Measurements from ENCODE around the gene WDR82. TPM values are rescaled to one million over a fixed set of nuclear protein-coding genes. Genes with fewer than 3 reads are reported as not detected.

WDR82 gene
- total and polyA plus RNA-seq, 2 of the 4 experiments (the other 2 are of a cell fraction) = 38.1 to 68.1 TPM

- TF ChIP-seq CEBPB (IDR thresholded peaks at IDR 0.05; ENCODE audit: low read depth, low read length) = no peak
Measured at GRCh38 chr3:52232279-52233107, 46.0 kb downstream of the WDR82 start (continued).

- Histone ChIP-seq H4K20me1 (ENCODE audit: insufficient read depth, low read length) (peaks cover 41% of the 10 kb centered on the region), H2AFZ (replicated peaks; ENCODE audit: low read length, poor library complexity) (no peak overlapping the region), H3K18ac (ENCODE audit: low read depth, low read length) (no peak overlapping the region), H2BK120ac (ENCODE audit: low read depth, low read length) (no peak overlapping the region), H2AK9ac (replicated peaks; ENCODE audit: low read depth, low read length, poor library complexity) (no peak overlapping the region), H4K5ac (ENCODE audit: low read depth, low read length) (no peak overlapping the region), H3K27me3 (ENCODE audit: control insufficient read depth, insufficient read depth, low read length) (no peaks in the 10 kb centered on the region), H3K36me3 (ENCODE audit: control insufficient read depth, insufficient read depth, low read length) (peaks cover 63% of the 10 kb centered on the region), H2AK5ac (ENCODE audit: low read depth, low read length) (no peak overlapping the region), H2BK5ac (ENCODE audit: low read depth, low read length, poor library complexity, severe bottlenecking) (no peak overlapping the region), H3K79me1 (ENCODE audit: low read depth in 1 of 2, low read length in 2 of 2) (peaks cover 10 to 47% of the 10 kb centered on the region in 2 experiments), H3K14ac (replicated peaks; ENCODE audit: low read depth, low read length) (no peak overlapping the region), H3K56ac (ENCODE audit: extremely low read depth, insufficient read depth, low read length) (no peak overlapping the region), H4K8ac (ENCODE audit: low read depth in 2 of 2, low read length in 2 of 2) (no peak overlapping the region), H2BK15ac (ENCODE audit: low read depth, low read length) (no peak overlapping the region), H4K91ac (ENCODE audit: insufficient read depth, low read depth, low read length) (no peak overlapping the region), H3K9me1 (ENCODE audit: insufficient read depth, low read length) (peaks cover 7% of the 10 kb centered on the region), H3K23ac (ENCODE audit: low read depth, low read length) (no peak overlapping the region), H3K4ac (ENCODE audit: low read depth, low read length) (no peak overlapping the region), H3K4me2 (ENCODE audit: low read depth, low read length) (no peak overlapping the region), H3K9me3 (ENCODE audit: control insufficient read depth, insufficient read depth, low read length) (no peaks in the 10 kb centered on the region), H3K4me3 (ENCODE audit: insufficient read depth, low read depth, low read length) (no peak overlapping the region), H3K9ac (ENCODE audit: low read depth, low read length) (no peak overlapping the region), H2BK20ac (ENCODE audit: low read depth, low read length) (no peak overlapping the region), H3K4me1 (ENCODE audit: control insufficient read depth, insufficient read depth, low read length) (peaks cover 6% of the 10 kb centered on the region), H3K27ac (ENCODE audit: insufficient read depth, low read length) (no peak overlapping the region)
- in situ Hi-C loops (cut with MboI; ENCODE audit: low sequenced_read_pairs) = loop anchor here (5.0 kb wide), 1 partner anchor 111 kb away; no protein-coding TSS in a partner anchor
- dilution Hi-C loops (cut with HindIII; ENCODE audit: low sequenced_read_pairs, unreplicated experiment) = no loop called here
- no TSS peak for BruUV-seq (replicated peaks)
- WGBS, 2 experiments (ENCODE audit: extremely low coverage in 2 of 2, insufficient read length in 1 of 2) = 87% methylated on average over 9 of the region's 34 CpGs; no CpG with 5 or more reads in 1 of the 2 experiments
- ChIA-PET CTCF (interaction anchor here (0.6 to 1.6 kb wide), 3 partner anchors 26 to 108 kb away, joined by 4 to 14 read pairs (median 5); no protein-coding TSS in a partner anchor), POLR2A (ENCODE audit: unreplicated experiment) (no interaction called here)
- peak; percentile 75 for ATAC-seq (ENCODE audit: low read depth)
- intact Hi-C loops (cut with micrococcal nuclease) = loop anchor here (1.0 kb wide), 1 partner anchor 108 kb away; no protein-coding TSS in a partner anchor
- peak; percentile 33 for DNase-seq
- TF ChIP-seq SMC3 (IDR thresholded peaks at IDR 0.05; ENCODE audit: low read depth, low read length) (peak; percentile 63), MAZ (IDR thresholded peaks at IDR 0.05; ENCODE audit: borderline replicate concordance, low read depth, low read length) (peak; percentile 14; the same call in 1 of the 2 replicates), RCOR1 (IDR thresholded peaks at IDR 0.05; ENCODE audit: insufficient replicate concordance, low read length) (no peak), FOS (IDR thresholded peaks at IDR 0.05; ENCODE audit: low read depth, low read length) (no peak), USF2 (IDR thresholded peaks at IDR 0.05; ENCODE audit: low read depth, low read length) (no peak), CHD1 (IDR thresholded peaks at IDR 0.05; ENCODE audit: low read depth, low read length) (no peak), POLR2A (IDR thresholded peaks at IDR 0.05; ENCODE audit: low read depth, low read length) (no peak), BHLHE40 (IDR thresholded peaks at IDR 0.05; ENCODE audit: low read depth, low read length) (no peak), NFE2L2 (IDR thresholded peaks at IDR 0.05; ENCODE audit: low read depth, low read length) (no peak), RFX5 (IDR thresholded peaks at IDR 0.05; ENCODE audit: low read depth, low read length) (no peak), MXI1 (IDR thresholded peaks at IDR 0.05; ENCODE audit: borderline replicate concordance, low read depth, low read length) (no peak)
- TF ChIP-seq, protein P1, sequence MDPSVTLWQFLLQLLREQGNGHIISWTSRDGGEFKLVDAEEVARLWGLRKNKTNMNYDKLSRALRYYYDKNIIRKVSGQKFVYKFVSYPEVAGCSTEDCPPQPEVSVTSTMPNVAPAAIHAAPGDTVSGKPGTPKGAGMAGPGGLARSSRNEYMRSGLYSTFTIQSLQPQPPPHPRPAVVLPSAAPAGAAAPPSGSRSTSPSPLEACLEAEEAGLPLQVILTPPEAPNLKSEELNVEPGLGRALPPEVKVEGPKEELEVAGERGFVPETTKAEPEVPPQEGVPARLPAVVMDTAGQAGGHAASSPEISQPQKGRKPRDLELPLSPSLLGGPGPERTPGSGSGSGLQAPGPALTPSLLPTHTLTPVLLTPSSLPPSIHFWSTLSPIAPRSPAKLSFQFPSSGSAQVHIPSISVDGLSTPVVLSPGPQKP (IDR thresholded peaks at IDR 0.05; ENCODE audit: borderline replicate concordance, low read depth, low read length) = no peak
Measured at GRCh38 chr3:52231502-52232278, 46.8 kb downstream of the WDR82 start.

All from IMR-90 (cell line).